Measurements from ENCODE around the gene PLEKHD1. TPM values are rescaled to one million over a fixed set of nuclear protein-coding genes. Genes with fewer than 3 reads are reported as not detected.

The PLEKHD1 gene
- total and polyA plus RNA-seq, 9 donors, result under 0.01 to 0.15 (median 0.08) TPM; not detected in 3

- TF ChIP-seq EP300 (IDR thresholded peaks at IDR 0.05), result no peak
- TF ChIP-seq POLR2A (IDR thresholded peaks at IDR 0.05), result no peak
- no peak for TF ChIP-seq CTCF (IDR thresholded peaks at IDR 0.05)
- DNase-seq, result no peak
- WGBS, 3 donors, result 74 to 81% (median 77%) methylated on average over 22 of the region's 22 CpGs
- intact Hi-C loops (cut with DNase I), result no loop called here
- no peaks in the 10 kb centered on the region for H3K27me3 ChIP-seq
- H3K4me3 ChIP-seq, result no peak overlapping the region
- no peaks in the 10 kb centered on the region for H3K36me3 ChIP-seq
- no peak overlapping the region for H3K27ac ChIP-seq
- H3K9me3 ChIP-seq, result no peaks in the 10 kb centered on the region
- no peaks in the 10 kb centered on the region for H3K4me1 ChIP-seq (ENCODE audit: insufficient read depth)
Observed at GRCh38 chr14:69519204-69520100, 34.9 kb downstream of the PLEKHD1 start.

GRCh38 chr14:69522026-69522425 is 37.5 kb downstream of the PLEKHD1 start:
- H3K36me3 ChIP-seq, result no peaks in the 10 kb centered on the region
- H3K4me1 ChIP-seq (ENCODE audit: insufficient read depth), result no peaks in the 10 kb centered on the region
- intact Hi-C loops (cut with DNase I), result no loop called here
- WGBS, 3 donors, result 89 to 94% (median 91%) methylated on average over 6 of the region's 6 CpGs
- TF ChIP-seq POLR2A (IDR thresholded peaks at IDR 0.05) (no peak), EP300 (IDR thresholded peaks at IDR 0.05) (no peak), CTCF (IDR thresholded peaks at IDR 0.05) (no peak)
- no peak overlapping the region for H3K4me3 ChIP-seq
- no peak overlapping the region for H3K27ac ChIP-seq
- DNase-seq, result no peak
- no peaks in the 10 kb centered on the region for H3K9me3 ChIP-seq
- H3K27me3 ChIP-seq, result no peaks in the 10 kb centered on the region

- no peak for DNase-seq
- TF ChIP-seq CTCF (IDR thresholded peaks at IDR 0.05) (no peak), POLR2A (IDR thresholded peaks at IDR 0.05) (no peak), EP300 (IDR thresholded peaks at IDR 0.05) (no peak)
- Histone ChIP-seq H3K36me3 (no peaks in the 10 kb centered on the region), H3K4me3 (no peak overlapping the region), H3K4me1 (ENCODE audit: insufficient read depth) (no peaks in the 10 kb centered on the region), H3K9me3 (no peaks in the 10 kb centered on the region), H3K27ac (no peak overlapping the region), H3K27me3 (no peaks in the 10 kb centered on the region)
- 53 to 59% (median 57%) methylated on average over 6 of the region's 6 CpGs for WGBS, 3 donors
- intact Hi-C loops (cut with DNase I), result no loop called here
Observed at GRCh38 chr14:69525896-69526295, 41.4 kb downstream of the PLEKHD1 start.

- no peak overlapping the region for H3K27ac ChIP-seq
- H3K4me3 ChIP-seq, result no peak overlapping the region
- H3K4me1 ChIP-seq (ENCODE audit: insufficient read depth), result no peaks in the 10 kb centered on the region
- no peaks in the 10 kb centered on the region for H3K27me3 ChIP-seq
- no peak for TF ChIP-seq CTCF (IDR thresholded peaks at IDR 0.05)
- no peak for TF ChIP-seq EP300 (IDR thresholded peaks at IDR 0.05)
- TF ChIP-seq POLR2A (IDR thresholded peaks at IDR 0.05), result no peak
- intact Hi-C loops (cut with DNase I), result no loop called here
- no peaks in the 10 kb centered on the region for H3K9me3 ChIP-seq
- WGBS, 3 donors, result 92 to 94% (median 92%) methylated on average over 14 of the region's 14 CpGs
- H3K36me3 ChIP-seq, result no peaks in the 10 kb centered on the region
- no peak for DNase-seq
Observed at GRCh38 chr14:69527635-69528034, 43.1 kb downstream of the PLEKHD1 start.

Measured in ovary (tissue), 9 donors.